Sigmoid colon (tissue), 7 donors: ENCODE data around the gene ZNF23. TPM values are rescaled to one million over a fixed set of nuclear protein-coding genes. Genes with fewer than 3 reads are reported as not detected.

Experiments used
- DNase-seq: peaks from one replicate; pipeline ENCODE4 v3.0.0-alpha.2; 2019
- H3K27ac ChIP-seq, 4 donors: fragments of 200-600 bp; sonication (generic); one replicate each; pipeline ENCODE4 v1.5.1; 2016 to 2019; ENCODE audit warnings: mild to moderate bottlenecking in 1 of 4
- H3K27me3 ChIP-seq, 3 donors: fragments of 200-600 bp; sonication (generic); one replicate each; pipeline ENCODE4 v1.5.1; 2019; ENCODE audit warnings: mild to moderate bottlenecking in 1 of 3
- H3K36me3 ChIP-seq, 4 donors: fragments of 200-600 bp; sonication (generic); one replicate each; pipeline ENCODE4 v1.5.1; 2016 to 2019
- H3K4me1 ChIP-seq, 4 donors: fragments of 200-600 bp; sonication (generic); one replicate each; pipeline ENCODE4 v1.5.1; 2017 to 2019
- H3K4me3 ChIP-seq, 4 donors: fragments of 200-600 bp; sonication (generic); one replicate each; pipeline ENCODE4 v1.5.1; 2017 to 2019; ENCODE audit warnings: mild to moderate bottlenecking in 2 of 4, moderate library complexity in 1 of 4
- H3K9me3 ChIP-seq, 4 donors: fragments of 200-600 bp in 3 of 4; sonication (generic) in 3 of 4; one replicate each; pipeline versions ENCODE4 v1.5.1 to v1.6.1; 2013 to 2019
- CTCF ChIP-seq, 4 experiments: fragments of 450-650 bp in 3 of 4; fragments of 200-600 bp in 1 of 4; IDR thresholded peaks; one replicate each; pipeline ENCODE4 v1.5.1; 2016 to 2019; ENCODE audit warnings: antibody characterized with exemption in 4 of 4, mild to moderate bottlenecking in 3 of 4, moderate library complexity in 2 of 4
- EP300 ChIP-seq, 4 donors: sonication (generic); formaldehyde crosslinking; IDR thresholded peaks; one replicate each; pipeline ENCODE4 v1.6.1; 2017; ENCODE audit warnings: antibody characterized with exemption in 4 of 4
- POLR2A ChIP-seq, 2 donors: fragments of 450-650 bp; IDR thresholded peaks; one replicate each; pipeline ENCODE4 v1.6.1; 2016; ENCODE audit warnings: antibody characterized with exemption in 2 of 2, mild to moderate bottlenecking in 2 of 2, moderate library complexity in 2 of 2
- POLR2AphosphoS5 ChIP-seq, 4 donors: sonication (generic); formaldehyde crosslinking; IDR thresholded peaks; one replicate each; pipeline ENCODE4 v1.6.1; 2017; ENCODE audit warnings: antibody characterized with exemption in 4 of 4
- whole genome bisulfite sequencing, 2 donors: extraction: QIAGEN DNeasy Blood & Tissue Kit; methylation state at CpG; one replicate each; pipeline ENCODE4 v1.1.7; 2013; 5-methylcytosine and 5-hydroxymethylcytosine counted together
- intact Hi-C: fragments of 100-400 bp; cut with DNase I; formaldehyde crosslinking; loops from one replicate; pipeline ENCODE4 v1.15.1; 2023
- polyA plus RNA-seq, 3 donors: library from polyadenylated mRNA; stranded (reverse); fragments of 200-250 nt; gene quantifications; one replicate each; pipeline ENCODE4 v1.2.3, GENCODE V29; 2013
- total RNA-seq, 4 donors: library from RNA; depleted of rRNA; stranded (reverse); fragments of >200 nt; gene quantifications; one replicate each; pipeline ENCODE4 v1.1.0, GENCODE V29; 2016
- donor health status: healthy with polysubstance abuse.
- donor health status: Bipolar disorder and iron deficiency.
- donor health status: healthy.

Gene ZNF23
- total and polyA plus RNA-seq, 7 donors = 3.0 to 11.6 (median 5.4) TPM

- Histone ChIP-seq H3K4me3 (no peak overlapping the region), H3K36me3 (peaks cover 6 to 34% (median 11%) of the 10 kb centered on the region in 4 donors), H3K9me3 (no peaks in the 10 kb centered on the region), H3K4me1 (peaks cover 0 to 12% (median 7%) of the 10 kb centered on the region in 4 donors), H3K27ac (no peak overlapping the region), H3K27me3 (no peaks in the 10 kb centered on the region)
- no peak for DNase-seq
- 96 to 97% methylated on average over 2 of the region's 2 CpGs for WGBS, 2 donors
- TF ChIP-seq POLR2AphosphoS5 (IDR thresholded peaks at IDR 0.05) (no peak), CTCF (IDR thresholded peaks at IDR 0.05) (no peak), EP300 (IDR thresholded peaks at IDR 0.05) (no peak), POLR2A (IDR thresholded peaks at IDR 0.05) (no peak)
- intact Hi-C loops = loop anchor here (10.0 kb wide), 2 partner anchors 196 to 244 kb away; partner anchors contain the start of genes CMTR2 and PHLPP2
These were observed 18.9 kb upstream of the ZNF23 start for GRCh38 chr16:71480956-71481355.

- peaks cover 0 to 8% (median 6%) of the 10 kb centered on the region in 4 donors for H3K4me1 ChIP-seq
- no peaks in the 10 kb centered on the region for H3K9me3 ChIP-seq
- H3K27me3 ChIP-seq = no peaks in the 10 kb centered on the region
- no peak overlapping the region for H3K4me3 ChIP-seq
- DNase-seq = no peak
- intact Hi-C loops = no loop called here
- TF ChIP-seq POLR2A (IDR thresholded peaks at IDR 0.05) (no peak), CTCF (IDR thresholded peaks at IDR 0.05) (no peak), EP300 (IDR thresholded peaks at IDR 0.05) (no peak), POLR2AphosphoS5 (IDR thresholded peaks at IDR 0.05) (no peak)
- no peak overlapping the region for H3K27ac ChIP-seq
- H3K36me3 ChIP-seq = peaks cover 12 to 49% (median 17%) of the 10 kb centered on the region in 4 donors
- 30 to 64% methylated on average over 3 of the region's 3 CpGs for WGBS, 2 donors
These were observed 17.4 kb upstream of the ZNF23 start for GRCh38 chr16:71479420-71479819.

DNA sequence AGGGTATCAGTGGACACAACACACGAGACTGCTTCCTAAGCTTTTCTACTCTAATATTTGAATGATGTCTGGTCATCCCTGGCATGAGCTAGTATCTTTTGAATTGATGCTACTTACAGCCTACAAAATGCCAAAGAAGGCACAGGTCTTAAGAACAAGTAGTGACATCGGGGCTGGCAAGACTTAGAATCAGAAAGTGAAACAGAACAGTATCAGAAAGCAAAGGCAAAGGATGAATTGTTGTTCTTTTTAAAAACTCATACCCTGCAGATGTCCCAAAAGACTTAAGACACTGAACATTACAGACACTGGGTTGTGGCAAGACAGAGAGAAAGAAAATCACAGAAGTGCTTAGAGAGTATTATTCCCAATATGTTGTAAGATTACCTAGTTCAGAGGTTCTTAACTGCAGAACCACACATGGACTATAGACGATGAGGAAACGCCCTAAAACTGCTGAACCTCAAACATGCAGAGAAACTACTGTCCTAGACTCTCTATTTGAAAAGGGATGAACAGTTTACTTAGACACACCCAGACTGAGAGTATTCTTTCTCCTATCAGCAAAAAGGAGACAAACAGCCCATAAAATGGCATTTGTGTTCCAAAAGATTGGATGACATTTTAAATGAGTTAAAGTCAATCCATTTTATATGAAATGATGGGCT lies 14.5 kb upstream of the ZNF23 start:
- no peak overlapping the region for H3K27ac ChIP-seq
- H3K36me3 ChIP-seq = peaks cover 12 to 68% (median 17%) of the 10 kb centered on the region in 4 donors
- H3K4me3 ChIP-seq = no peak overlapping the region
- 91 to 92% methylated on average over 4 of the region's 4 CpGs for WGBS, 2 donors
- intact Hi-C loops = no loop called here
- H3K4me1 ChIP-seq = no peaks in the 10 kb centered on the region
- H3K9me3 ChIP-seq = no peaks in the 10 kb centered on the region
- H3K27me3 ChIP-seq = no peaks in the 10 kb centered on the region
- TF ChIP-seq EP300 (IDR thresholded peaks at IDR 0.05) = no peak
- TF ChIP-seq POLR2AphosphoS5 (IDR thresholded peaks at IDR 0.05) = no peak
- TF ChIP-seq CTCF (IDR thresholded peaks at IDR 0.05) = no peak
- TF ChIP-seq POLR2A (IDR thresholded peaks at IDR 0.05) = no peak
- DNase-seq = no peak

- no peak for TF ChIP-seq CTCF (IDR thresholded peaks at IDR 0.05)
- TF ChIP-seq POLR2AphosphoS5 (IDR thresholded peaks at IDR 0.05) = no peak
- TF ChIP-seq EP300 (IDR thresholded peaks at IDR 0.05) = no peak
- no peak for TF ChIP-seq POLR2A (IDR thresholded peaks at IDR 0.05)
- intact Hi-C loops = no loop called here
- H3K4me3 ChIP-seq = no peak overlapping the region
- WGBS, 2 donors = 93 to 94% methylated on average over 3 of the region's 3 CpGs
- H3K27ac ChIP-seq = no peak overlapping the region
- H3K4me1 ChIP-seq = no peaks in the 10 kb centered on the region
- peaks cover 12 to 62% (median 17%) of the 10 kb centered on the region in 4 donors for H3K36me3 ChIP-seq
- no peaks in the 10 kb centered on the region for H3K9me3 ChIP-seq
- DNase-seq = no peak
- no peaks in the 10 kb centered on the region for H3K27me3 ChIP-seq
These were observed 12.8 kb upstream of the ZNF23 start for GRCh38 chr16:71474864-71475263.
